ENCODE data around the gene CDK10.

Gene CDK10

GRCh38 chr16:89716916-89717687, 30.6 kb downstream of the CDK10 start:
- no peak for DNase-seq

- DNase-seq = no peak
These were observed 31.4 kb downstream of the CDK10 start for GRCh38 chr16:89717688-89718505.

- no peak for DNase-seq
These were observed 34.0 kb downstream of the CDK10 start for GRCh38 chr16:89720551-89720812.

- peak; percentile 88 for DNase-seq
These were observed 34.5 kb downstream of the CDK10 start, which contains the start of the genes VPS9D1 and ZNF276 for GRCh38 chr16:89720813-89721545. Gene VPS9D1 (minus strand): TSS chr16:89720898. CDS start chr16:89720861, 37 bp downstream. Gene ZNF276 (plus strand): TSS chr16:89721537. CDS start chr16:89721641, 104 bp downstream.

GRCh38 chr16:89721546-89722391, 35.3 kb downstream of the CDK10 start:
- peak; percentile 92 for DNase-seq

- peak; percentile 92 for DNase-seq
These were observed 36.1 kb downstream of the CDK10 start for GRCh38 chr16:89722392-89723278.

GRCh38 chr16:89723279-89724250, 37.1 kb downstream of the CDK10 start:
- peak; percentile 89 for DNase-seq

- no peak for DNase-seq
These were observed 41.1 kb downstream of the CDK10 start for GRCh38 chr16:89727406-89728120.

GRCh38 chr16:89729293-89729692, 42.8 kb downstream of the CDK10 start:
- DNase-seq = no peak

- no peak for DNase-seq
These were observed 43.5 kb downstream of the CDK10 start for GRCh38 chr16:89729863-89730593.

GRCh38 chr16:89730610-89731234, 44.2 kb downstream of the CDK10 start:
- no peak for DNase-seq

- no peak for DNase-seq
These were observed 45.8 kb downstream of the CDK10 start for GRCh38 chr16:89732142-89732917.

GRCh38 chr16:89732918-89733242, 46.4 kb downstream of the CDK10 start:
- no peak for DNase-seq

- DNase-seq = no peak
These were observed 46.8 kb downstream of the CDK10 start for GRCh38 chr16:89733322-89733721.

GRCh38 chr16:89733792-89734191, 47.3 kb downstream of the CDK10 start:
- no peak for DNase-seq

GRCh38 chr16:89736554-89736953, 50.1 kb downstream of the CDK10 start:
- DNase-seq = no peak

- peak; percentile 64 for DNase-seq
These were observed 51.0 kb downstream of the CDK10 start for GRCh38 chr16:89737341-89738071.

Measured in activated CD4-positive, alpha-beta T cell treated with anti-CD3 and anti-CD28 coated beads, Interleukin-10, Interleukin-2, amounts not matched to agents 100 ng/mL and 50 ng/mL, durations not matched to agents 16 hours and 8 hours (primary cell).